RWPE2 (cell line): ENCODE results near the gene RNASE11.

ENCODE experiments used
- ATAC-seq: fragments of 200-7000 bp; cut with Tn5 transposase; 3 replicates; pipeline ENCODE4 v1.9.1; 2021; ENCODE audit warnings: low read depth
- DNase-seq: peaks from one replicate; pipeline ENCODE4 v3.0.0-alpha.2; 2020; ENCODE audit warnings: low spot score
- H3K27ac ChIP-seq: fragments of 450-650 bp; 2 replicates; pipeline ENCODE4 v1.5.1; 2017; ENCODE audit warnings: mild to moderate bottlenecking; ENCODE audit not compliant: poor library complexity, severe bottlenecking
- H3K27me3 ChIP-seq: fragments of 250-450 bp; sonication (Bioruptor Pico); 2 replicates; pipeline ENCODE4 v1.5.1; 2021; ENCODE audit warnings: mild to moderate bottlenecking, moderate library complexity; ENCODE audit not compliant: insufficient read depth, poor library complexity, severe bottlenecking
- H3K36me3 ChIP-seq: fragments of 250-450 bp; sonication (Bioruptor Pico); 2 replicates; pipeline ENCODE4 v1.5.1; 2020; ENCODE audit warnings: low read depth, mild to moderate bottlenecking, moderate library complexity
- H3K4me1 ChIP-seq: fragments of 250-450 bp; sonication (Bioruptor Pico); 2 replicates; pipeline ENCODE4 v1.5.1; 2021; ENCODE audit warnings: mild to moderate bottlenecking, moderate library complexity; ENCODE audit not compliant: insufficient read depth, poor library complexity, severe bottlenecking
- H3K4me3 ChIP-seq: fragments of 250-450 bp; sonication (Bioruptor Pico); 2 replicates; pipeline ENCODE4 v1.5.1; 2021; ENCODE audit warnings: mild to moderate bottlenecking, moderate library complexity; ENCODE audit not compliant: severe bottlenecking
- H3K9me3 ChIP-seq: fragments of 250-450 bp; sonication (Bioruptor Pico); 2 replicates; pipeline ENCODE4 v1.5.1; 2021; ENCODE audit warnings: mild to moderate bottlenecking, moderate library complexity; ENCODE audit not compliant: severe bottlenecking
- TF ChIP-seq, protein P1 (sequence below): fragments of 450-650 bp; IDR thresholded peaks from one replicate; pipeline ENCODE4 v1.5.1; 2017; ENCODE audit warnings: mild to moderate bottlenecking, moderate library complexity; ENCODE audit not compliant: poor library complexity, severe bottlenecking

Gene RNASE11

DNA sequence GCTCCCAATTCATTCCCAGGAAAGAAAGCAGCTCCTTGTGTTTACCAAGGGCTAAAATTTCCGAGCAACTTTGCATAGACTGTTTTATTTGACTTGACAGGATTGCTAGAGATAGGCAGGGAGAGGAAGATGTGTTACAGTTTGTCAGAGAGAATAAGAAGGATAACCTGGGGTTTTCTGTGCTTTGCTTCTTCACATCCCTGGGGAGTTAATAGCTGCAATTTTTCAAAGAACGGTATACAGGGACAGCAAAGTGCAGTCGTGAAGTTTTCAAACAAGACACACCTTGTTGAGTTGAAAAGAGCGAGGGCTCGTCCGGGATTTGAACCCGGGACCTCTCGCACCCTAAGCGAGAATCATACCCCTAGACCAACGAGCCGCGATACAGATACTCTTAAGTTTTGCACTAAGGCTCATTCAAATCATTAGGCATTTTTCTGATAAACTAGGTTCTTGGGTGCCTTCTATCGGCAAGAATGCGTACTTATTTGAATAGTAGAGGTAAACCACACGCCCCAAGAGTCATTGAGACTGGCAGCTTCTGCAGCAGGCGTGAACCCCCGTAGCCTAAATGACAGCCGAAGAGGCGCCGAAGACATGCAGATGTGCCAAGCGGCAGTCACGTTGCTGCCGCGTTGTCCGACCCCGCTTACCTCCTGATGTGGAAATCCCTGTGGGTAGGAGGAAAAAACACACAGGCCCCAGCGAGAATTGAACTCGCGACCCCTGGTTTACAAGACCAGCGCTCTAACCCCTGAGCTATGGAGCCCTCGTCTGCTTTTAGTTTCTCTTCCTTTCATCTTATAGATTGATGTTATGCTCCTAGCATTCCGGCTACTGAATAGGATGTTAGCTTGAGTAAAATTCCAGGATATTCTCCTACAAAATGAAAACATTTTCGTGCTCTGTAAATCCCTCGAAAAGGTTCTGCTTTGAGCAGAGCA is 25.6 kb upstream of the RNASE11 start:
- ATAC-seq: peak; percentile 79
- H3K9me3 ChIP-seq: no peaks in the 10 kb centered on the region
- H3K36me3 ChIP-seq: no peaks in the 10 kb centered on the region
- no peaks in the 10 kb centered on the region for H3K27me3 ChIP-seq
- DNase-seq: peak; percentile 94
- H3K4me3 ChIP-seq: peak overlapping the region; percentile 52
- peaks cover 12% of the 10 kb centered on the region for H3K4me1 ChIP-seq
- TF ChIP-seq, protein P1, sequence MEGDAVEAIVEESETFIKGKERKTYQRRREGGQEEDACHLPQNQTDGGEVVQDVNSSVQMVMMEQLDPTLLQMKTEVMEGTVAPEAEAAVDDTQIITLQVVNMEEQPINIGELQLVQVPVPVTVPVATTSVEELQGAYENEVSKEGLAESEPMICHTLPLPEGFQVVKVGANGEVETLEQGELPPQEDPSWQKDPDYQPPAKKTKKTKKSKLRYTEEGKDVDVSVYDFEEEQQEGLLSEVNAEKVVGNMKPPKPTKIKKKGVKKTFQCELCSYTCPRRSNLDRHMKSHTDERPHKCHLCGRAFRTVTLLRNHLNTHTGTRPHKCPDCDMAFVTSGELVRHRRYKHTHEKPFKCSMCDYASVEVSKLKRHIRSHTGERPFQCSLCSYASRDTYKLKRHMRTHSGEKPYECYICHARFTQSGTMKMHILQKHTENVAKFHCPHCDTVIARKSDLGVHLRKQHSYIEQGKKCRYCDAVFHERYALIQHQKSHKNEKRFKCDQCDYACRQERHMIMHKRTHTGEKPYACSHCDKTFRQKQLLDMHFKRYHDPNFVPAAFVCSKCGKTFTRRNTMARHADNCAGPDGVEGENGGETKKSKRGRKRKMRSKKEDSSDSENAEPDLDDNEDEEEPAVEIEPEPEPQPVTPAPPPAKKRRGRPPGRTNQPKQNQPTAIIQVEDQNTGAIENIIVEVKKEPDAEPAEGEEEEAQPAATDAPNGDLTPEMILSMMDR: peak; percentile 95
- H3K27ac ChIP-seq: peak overlapping the region; percentile 71

DNA sequence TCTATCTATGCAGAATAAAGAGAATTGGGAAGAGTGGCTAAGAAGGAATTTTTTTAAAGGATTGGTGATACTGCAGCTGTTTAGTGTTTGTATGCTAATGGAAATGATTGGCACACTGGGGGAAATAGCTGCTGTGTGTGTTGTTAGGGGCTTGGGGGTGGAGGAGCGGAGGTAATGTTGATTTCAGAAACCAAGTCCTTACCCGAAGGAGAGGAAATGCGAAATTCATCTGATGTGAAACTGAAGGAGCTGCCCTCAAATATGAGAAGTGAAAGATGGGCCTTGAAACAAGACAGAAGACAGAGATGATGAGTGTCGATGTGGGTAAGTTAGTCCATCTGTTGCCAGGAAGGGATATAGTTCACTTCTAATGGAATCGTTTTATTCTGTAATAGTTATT is 24.6 kb upstream of the RNASE11 start:
- TF ChIP-seq, protein P1: no peak
- DNase-seq (no peak), ATAC-seq (no peak)
- Histone ChIP-seq H3K36me3 (no peaks in the 10 kb centered on the region), H3K27ac (no peak overlapping the region), H3K27me3 (no peaks in the 10 kb centered on the region), H3K4me3 (no peak overlapping the region), H3K4me1 (peaks cover 12% of the 10 kb centered on the region), H3K9me3 (no peaks in the 10 kb centered on the region)

DNA sequence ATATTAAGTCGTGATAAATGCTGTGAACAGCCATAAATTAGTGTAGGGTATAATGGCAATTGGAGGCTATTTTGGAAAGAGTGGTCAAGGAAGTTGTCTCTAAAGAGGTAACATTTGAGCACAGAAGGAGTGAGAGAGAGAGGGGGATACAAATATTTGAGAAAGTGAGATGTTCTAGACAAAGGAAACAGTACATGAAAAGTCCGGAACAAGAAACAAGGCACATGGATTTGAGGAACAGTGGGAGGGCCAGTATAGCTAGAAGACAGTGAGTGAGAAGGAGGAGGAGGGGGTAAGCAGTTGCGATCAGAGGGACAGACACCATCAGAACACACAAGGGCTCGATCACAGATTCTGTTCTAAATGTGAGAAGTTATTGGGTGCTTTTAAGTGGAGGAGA is 23.5 kb upstream of the RNASE11 start:
- Histone ChIP-seq H3K36me3 (no peaks in the 10 kb centered on the region), H3K27ac (no peak overlapping the region), H3K4me3 (no peak overlapping the region), H3K9me3 (no peaks in the 10 kb centered on the region), H3K4me1 (peaks cover 12% of the 10 kb centered on the region), H3K27me3 (no peaks in the 10 kb centered on the region)
- no peak for DNase-seq
- TF ChIP-seq, protein P1: no peak
- no peak for ATAC-seq

DNA sequence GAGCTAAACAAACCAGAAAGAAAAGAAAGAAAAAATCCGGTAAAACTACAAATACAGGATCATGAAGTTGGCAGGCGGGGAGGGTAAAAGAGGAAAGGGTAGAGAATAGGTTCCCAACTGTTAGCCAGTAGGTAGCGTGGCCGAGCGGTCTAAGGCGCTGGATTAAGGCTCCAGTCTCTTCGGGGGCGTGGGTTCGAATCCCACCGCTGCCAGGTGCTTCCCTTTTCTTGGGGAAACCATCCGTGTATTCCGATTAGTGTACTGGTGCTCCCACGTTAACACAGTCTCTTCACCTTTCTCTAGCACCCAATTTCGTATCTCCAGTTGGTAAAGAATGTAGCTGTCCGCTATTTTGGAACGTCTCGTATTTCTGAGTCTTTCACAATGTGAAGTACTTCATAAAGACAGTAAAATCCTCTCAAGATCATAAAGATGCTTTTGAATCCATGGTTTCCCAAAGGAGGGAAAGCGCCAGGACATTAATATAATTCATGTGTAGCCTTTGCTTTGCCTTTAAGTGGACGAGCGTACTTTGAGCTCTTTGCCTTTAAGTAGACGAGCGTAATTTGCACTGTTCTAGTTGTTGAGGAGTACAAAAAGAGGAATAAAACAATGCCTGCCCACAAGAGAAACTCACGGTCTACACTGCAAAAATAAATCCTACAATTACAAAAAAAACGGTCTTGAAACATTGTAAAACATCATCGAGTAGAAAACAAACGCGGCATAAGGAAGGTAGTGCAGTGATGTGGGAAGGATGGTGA is 22.4 kb upstream of the RNASE11 start:
- no peaks in the 10 kb centered on the region for H3K36me3 ChIP-seq
- H3K27me3 ChIP-seq: no peaks in the 10 kb centered on the region
- TF ChIP-seq, protein P1: no peak
- no peaks in the 10 kb centered on the region for H3K9me3 ChIP-seq
- DNase-seq (peak; percentile 73), ATAC-seq (peak; percentile 47)
- peak overlapping the region; percentile 68 for H3K4me3 ChIP-seq
- H3K4me1 ChIP-seq: peaks cover 9% of the 10 kb centered on the region
- H3K27ac ChIP-seq: no peak overlapping the region
